ENCODE measurements around the gene CEACAM18.
A peak's percentile ranks its signal among the peaks of the same experiment; 100 is the strongest.

CEACAM18 gene

GRCh38 chr19:51478381-51479234 lies at the start of gene CEACAM18:
TSS of gene CEACAM18 (plus strand) at chr19:51478539.
- no peak for DNase-seq (ENCODE audit: low read depth)
- TF ChIP-seq CTCF (IDR thresholded peaks at IDR 0.05; ENCODE audit: low read depth, low read length, missing control alignments) = no peak
- H3K4me3 ChIP-seq (ENCODE audit: low read depth, low read length) = no peak within 1 kb of the TSS

GRCh38 chr19:51430221-51430620 lies 48.1 kb upstream of the CEACAM18 start:
- TF ChIP-seq CTCF (IDR thresholded peaks at IDR 0.05; ENCODE audit: low read depth, low read length, missing control alignments) = no peak
- H3K4me3 ChIP-seq (ENCODE audit: low read depth, low read length) = no peak overlapping the region
- DNase-seq (ENCODE audit: low read depth) = no peak

- no peak for DNase-seq (ENCODE audit: low read depth)
- TF ChIP-seq CTCF (IDR thresholded peaks at IDR 0.05; ENCODE audit: low read depth, low read length, missing control alignments) = no peak
- H3K4me3 ChIP-seq (ENCODE audit: low read depth, low read length) = no peak overlapping the region
These were observed 47.2 kb upstream of the CEACAM18 start for GRCh38 chr19:51431124-51431523.

GRCh38 chr19:51433043-51433442 lies 45.3 kb upstream of the CEACAM18 start:
- TF ChIP-seq CTCF (IDR thresholded peaks at IDR 0.05; ENCODE audit: low read depth, low read length, missing control alignments) = no peak
- DNase-seq (ENCODE audit: low read depth) = no peak
- H3K4me3 ChIP-seq (ENCODE audit: low read depth, low read length) = no peak overlapping the region

- DNase-seq (ENCODE audit: low read depth) = no peak
- TF ChIP-seq CTCF (IDR thresholded peaks at IDR 0.05; ENCODE audit: low read depth, low read length, missing control alignments) = no peak
- H3K4me3 ChIP-seq (ENCODE audit: low read depth, low read length) = no peak overlapping the region
These were observed 43.9 kb upstream of the CEACAM18 start for GRCh38 chr19:51434456-51434855.

GRCh38 chr19:51439021-51439465 lies 39.3 kb upstream of the CEACAM18 start:
- H3K4me3 ChIP-seq (ENCODE audit: low read depth, low read length) = no peak overlapping the region
- DNase-seq (ENCODE audit: low read depth) = no peak
- peak; percentile 70 for TF ChIP-seq CTCF (IDR thresholded peaks at IDR 0.05; ENCODE audit: low read depth, low read length, missing control alignments)

GRCh38 chr19:51440052-51440451 lies 38.3 kb upstream of the CEACAM18 start:
- TF ChIP-seq CTCF (IDR thresholded peaks at IDR 0.05; ENCODE audit: low read depth, low read length, missing control alignments) = no peak
- no peak overlapping the region for H3K4me3 ChIP-seq (ENCODE audit: low read depth, low read length)
- DNase-seq (ENCODE audit: low read depth) = no peak

Measured in GM12864 (cell line).